Measurements from ENCODE around the gene HCN4.

- TF ChIP-seq POLR2A (IDR thresholded peaks at IDR 0.05) (no peak), POLR2AphosphoS5 (IDR thresholded peaks at IDR 0.05) (no peak)
Measured at GRCh38 chr15:73338606-73339374, 30.0 kb downstream of the HCN4 start.

Measured in spleen (tissue), 3 donors.